ENCODE results near the gene PLA2G3. TPM values are rescaled to one million over a fixed set of nuclear protein-coding genes. Genes with fewer than 3 reads are reported as not detected.
"Not testable (repeated sequence)": the region's sequence is repeated elsewhere in the genome, so short reads cannot be mapped to it uniquely, and the experiment has no call there.

The PLA2G3 gene
- total RNA-seq, 1 experiment from 2014 or later, result 18.3 TPM

GRCh38 chr22:31112547-31113091 lies 27.7 kb downstream of the PLA2G3 start:
- CTCF ChIA-PET, result interaction anchor here (0.7 to 1.5 kb wide), 3 partner anchors 27 to 99 kb away, joined by 3 to 4 read pairs (median 3); partner anchors contain the start of gene PLA2G3
- ATAC-seq; H3K4me3 Mint-ChIP-seq; H3K4me1 Mint-ChIP-seq; H3K36me3 Mint-ChIP-seq; DNase-seq (ENCODE audit: low spot score); H3K27ac Mint-ChIP-seq; POLR2A ChIA-PET: not testable (repeated sequence)
- peaks cover 10% of the 10 kb centered on the region for H3K9me3 Mint-ChIP-seq
- peak; percentile 61; the same call in 1 of the 2 replicates for TF ChIP-seq NFYB (CRISPR knock-in tag; conservative IDR thresholded peaks at IDR 0.05; ENCODE audit: low read depth)
- peaks cover 17% of the 10 kb centered on the region for H3K27me3 Mint-ChIP-seq (ENCODE audit: low read depth)

DNA sequence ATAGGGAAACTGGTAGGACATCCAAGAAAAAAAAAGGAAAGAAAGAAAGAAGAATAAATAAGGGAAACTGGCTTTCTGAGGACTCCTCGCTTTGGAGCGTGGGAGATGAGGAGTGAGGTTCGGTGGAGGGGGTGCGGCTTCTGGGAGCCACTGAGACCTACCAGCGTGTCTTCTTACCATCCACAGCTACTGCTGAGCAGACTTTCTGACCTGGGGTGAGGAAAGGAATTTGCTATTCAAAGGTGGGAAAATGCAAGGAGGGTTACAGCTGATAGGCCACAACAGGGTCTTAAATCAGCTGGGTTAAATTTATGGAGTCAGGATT lies 32.5 kb downstream of the PLA2G3 start:
- H3K27ac Mint-ChIP-seq, result peak overlapping the region; percentile 19; the same call in 1 of the 2 replicates
- ChIA-PET POLR2A (interaction anchor here (0.8 to 1.6 kb wide), 6 partner anchors 9 to 32 kb away, joined by 4 to 9 read pairs (median 4); partner anchors contain the start of genes PLA2G3 and SMTN), CTCF (interaction anchor here (0.8 to 9.1 kb wide), 25 partner anchors 8 to 305 kb away, joined by 3 to 363 read pairs (median 8); partner anchors contain the start of genes LIMK2, MORC2, PIK3IP1 and PLA2G3)
- peak overlapping the region; percentile 74 for H3K4me3 Mint-ChIP-seq
- H3K27me3 Mint-ChIP-seq (ENCODE audit: low read depth), result peaks cover 51% of the 10 kb centered on the region
- DNase-seq (ENCODE audit: low spot score), result no peak
- H3K9me3 Mint-ChIP-seq, result peaks cover 6% of the 10 kb centered on the region
- H3K4me1 Mint-ChIP-seq, result peaks cover 18% of the 10 kb centered on the region
- H3K36me3 Mint-ChIP-seq, result no peaks in the 10 kb centered on the region
- ATAC-seq, result no peak
- TF ChIP-seq ZNF317 (CRISPR knock-in tag; IDR thresholded peaks at IDR 0.05; ENCODE audit: borderline replicate concordance, low read depth) (no peak), RORB (CRISPR knock-in tag; IDR thresholded peaks at IDR 0.05) (no peak), ZNF671 (CRISPR knock-in tag; IDR thresholded peaks at IDR 0.05) (no peak), JAZF1 (CRISPR knock-in tag; IDR thresholded peaks at IDR 0.05) (no peak), SP1 (CRISPR knock-in tag; conservative IDR thresholded peaks at IDR 0.05) (no peak)
- TF ChIP-seq, protein P1, sequence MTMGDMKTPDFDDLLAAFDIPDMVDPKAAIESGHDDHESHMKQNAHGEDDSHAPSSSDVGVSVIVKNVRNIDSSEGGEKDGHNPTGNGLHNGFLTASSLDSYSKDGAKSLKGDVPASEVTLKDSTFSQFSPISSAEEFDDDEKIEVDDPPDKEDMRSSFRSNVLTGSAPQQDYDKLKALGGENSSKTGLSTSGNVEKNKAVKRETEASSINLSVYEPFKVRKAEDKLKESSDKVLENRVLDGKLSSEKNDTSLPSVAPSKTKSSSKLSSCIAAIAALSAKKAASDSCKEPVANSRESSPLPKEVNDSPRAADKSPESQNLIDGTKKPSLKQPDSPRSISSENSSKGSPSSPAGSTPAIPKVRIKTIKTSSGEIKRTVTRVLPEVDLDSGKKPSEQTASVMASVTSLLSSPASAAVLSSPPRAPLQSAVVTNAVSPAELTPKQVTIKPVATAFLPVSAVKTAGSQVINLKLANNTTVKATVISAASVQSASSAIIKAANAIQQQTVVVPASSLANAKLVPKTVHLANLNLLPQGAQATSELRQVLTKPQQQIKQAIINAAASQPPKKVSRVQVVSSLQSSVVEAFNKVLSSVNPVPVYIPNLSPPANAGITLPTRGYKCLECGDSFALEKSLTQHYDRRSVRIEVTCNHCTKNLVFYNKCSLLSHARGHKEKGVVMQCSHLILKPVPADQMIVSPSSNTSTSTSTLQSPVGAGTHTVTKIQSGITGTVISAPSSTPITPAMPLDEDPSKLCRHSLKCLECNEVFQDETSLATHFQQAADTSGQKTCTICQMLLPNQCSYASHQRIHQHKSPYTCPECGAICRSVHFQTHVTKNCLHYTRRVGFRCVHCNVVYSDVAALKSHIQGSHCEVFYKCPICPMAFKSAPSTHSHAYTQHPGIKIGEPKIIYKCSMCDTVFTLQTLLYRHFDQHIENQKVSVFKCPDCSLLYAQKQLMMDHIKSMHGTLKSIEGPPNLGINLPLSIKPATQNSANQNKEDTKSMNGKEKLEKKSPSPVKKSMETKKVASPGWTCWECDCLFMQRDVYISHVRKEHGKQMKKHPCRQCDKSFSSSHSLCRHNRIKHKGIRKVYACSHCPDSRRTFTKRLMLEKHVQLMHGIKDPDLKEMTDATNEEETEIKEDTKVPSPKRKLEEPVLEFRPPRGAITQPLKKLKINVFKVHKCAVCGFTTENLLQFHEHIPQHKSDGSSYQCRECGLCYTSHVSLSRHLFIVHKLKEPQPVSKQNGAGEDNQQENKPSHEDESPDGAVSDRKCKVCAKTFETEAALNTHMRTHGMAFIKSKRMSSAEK (CRISPR knock-in tag; IDR thresholded peaks at IDR 0.05; ENCODE audit: borderline replicate concordance), result no peak
- TF ChIP-seq, protein P2, sequence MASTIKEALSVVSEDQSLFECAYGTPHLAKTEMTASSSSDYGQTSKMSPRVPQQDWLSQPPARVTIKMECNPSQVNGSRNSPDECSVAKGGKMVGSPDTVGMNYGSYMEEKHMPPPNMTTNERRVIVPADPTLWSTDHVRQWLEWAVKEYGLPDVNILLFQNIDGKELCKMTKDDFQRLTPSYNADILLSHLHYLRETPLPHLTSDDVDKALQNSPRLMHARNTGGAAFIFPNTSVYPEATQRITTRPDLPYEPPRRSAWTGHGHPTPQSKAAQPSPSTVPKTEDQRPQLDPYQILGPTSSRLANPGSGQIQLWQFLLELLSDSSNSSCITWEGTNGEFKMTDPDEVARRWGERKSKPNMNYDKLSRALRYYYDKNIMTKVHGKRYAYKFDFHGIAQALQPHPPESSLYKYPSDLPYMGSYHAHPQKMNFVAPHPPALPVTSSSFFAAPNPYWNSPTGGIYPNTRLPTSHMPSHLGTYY (CRISPR knock-in tag; IDR thresholded peaks at IDR 0.05), result no peak
- TF ChIP-seq, protein P3, sequence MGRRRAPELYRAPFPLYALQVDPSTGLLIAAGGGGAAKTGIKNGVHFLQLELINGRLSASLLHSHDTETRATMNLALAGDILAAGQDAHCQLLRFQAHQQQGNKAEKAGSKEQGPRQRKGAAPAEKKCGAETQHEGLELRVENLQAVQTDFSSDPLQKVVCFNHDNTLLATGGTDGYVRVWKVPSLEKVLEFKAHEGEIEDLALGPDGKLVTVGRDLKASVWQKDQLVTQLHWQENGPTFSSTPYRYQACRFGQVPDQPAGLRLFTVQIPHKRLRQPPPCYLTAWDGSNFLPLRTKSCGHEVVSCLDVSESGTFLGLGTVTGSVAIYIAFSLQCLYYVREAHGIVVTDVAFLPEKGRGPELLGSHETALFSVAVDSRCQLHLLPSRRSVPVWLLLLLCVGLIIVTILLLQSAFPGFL (CRISPR knock-in tag; IDR thresholded peaks at IDR 0.05; ENCODE audit: borderline replicate concordance), result no peak
- TF ChIP-seq, protein P4, sequence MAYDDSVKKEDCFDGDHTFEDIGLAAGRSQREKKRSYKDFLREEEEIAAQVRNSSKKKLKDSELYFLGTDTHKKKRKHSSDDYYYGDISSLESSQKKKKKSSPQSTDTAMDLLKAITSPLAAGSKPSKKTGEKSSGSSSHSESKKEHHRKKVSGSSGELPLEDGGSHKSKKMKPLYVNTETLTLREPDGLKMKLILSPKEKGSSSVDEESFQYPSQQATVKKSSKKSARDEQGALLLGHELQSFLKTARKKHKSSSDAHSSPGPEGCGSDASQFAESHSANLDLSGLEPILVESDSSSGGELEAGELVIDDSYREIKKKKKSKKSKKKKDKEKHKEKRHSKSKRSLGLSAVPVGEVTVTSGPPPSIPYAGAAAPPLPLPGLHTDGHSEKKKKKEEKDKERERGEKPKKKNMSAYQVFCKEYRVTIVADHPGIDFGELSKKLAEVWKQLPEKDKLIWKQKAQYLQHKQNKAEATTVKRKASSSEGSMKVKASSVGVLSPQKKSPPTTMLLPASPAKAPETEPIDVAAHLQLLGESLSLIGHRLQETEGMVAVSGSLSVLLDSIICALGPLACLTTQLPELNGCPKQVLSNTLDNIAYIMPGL (CRISPR knock-in tag; IDR thresholded peaks at IDR 0.05), result no peak
- TF ChIP-seq, protein P5, sequence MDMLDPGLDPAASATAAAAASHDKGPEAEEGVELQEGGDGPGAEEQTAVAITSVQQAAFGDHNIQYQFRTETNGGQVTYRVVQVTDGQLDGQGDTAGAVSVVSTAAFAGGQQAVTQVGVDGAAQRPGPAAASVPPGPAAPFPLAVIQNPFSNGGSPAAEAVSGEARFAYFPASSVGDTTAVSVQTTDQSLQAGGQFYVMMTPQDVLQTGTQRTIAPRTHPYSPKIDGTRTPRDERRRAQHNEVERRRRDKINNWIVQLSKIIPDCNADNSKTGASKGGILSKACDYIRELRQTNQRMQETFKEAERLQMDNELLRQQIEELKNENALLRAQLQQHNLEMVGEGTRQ (CRISPR knock-in tag; IDR thresholded peaks at IDR 0.05), result no peak

Data from WTC11 (cell line).